ENCODE results near the gene TRIM2. TPM values are rescaled to one million over a fixed set of nuclear protein-coding genes. Genes with fewer than 3 reads are reported as not detected.

The TRIM2 gene
- total RNA-seq, 4 donors from 2014 or later, result 71.8 to 124 (median 95.3) TPM

DNA sequence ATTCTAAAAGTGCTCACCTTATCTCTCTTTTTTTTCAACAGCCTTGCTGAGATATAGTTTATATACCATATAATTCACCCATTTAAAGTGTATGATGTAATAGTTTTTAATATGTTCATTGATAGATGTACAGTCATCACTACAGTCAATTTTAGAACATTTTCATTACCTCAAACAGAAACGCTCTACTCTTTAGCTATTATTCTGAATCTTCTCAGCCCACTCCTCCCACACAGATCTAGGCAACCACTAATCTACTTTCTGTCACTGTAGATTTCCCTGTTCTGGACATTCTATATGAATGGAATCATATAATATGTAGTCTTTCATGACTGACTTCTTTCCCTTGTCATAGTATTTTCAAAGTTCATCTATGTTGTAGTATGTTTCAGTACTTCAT lies 162.8 kb downstream of the TRIM2 start:
- intact Hi-C loops (cut with DNase I; ENCODE audit: low total_unique reads), result no loop called here
- no peaks in the 10 kb centered on the region for H3K9me3 ChIP-seq
- 70 to 89% methylated on average over 1 of the region's 1 CpG for WGBS, 2 donors (ENCODE audit: low coverage in 1 of 2)
- in situ Hi-C loops (cut with MboI; ENCODE audit: low pct_ligation_motif_present in 1 of 4, low pct_unique_long_range_greater_than_20kb in 1 of 4, low sequenced_read_pairs in 3 of 4), result no loop called here
- DNase-seq, result no peak
- H3K4me1 ChIP-seq, result no peaks in the 10 kb centered on the region
- TF ChIP-seq POLR2A (IDR thresholded peaks at IDR 0.05) (no peak), EP300 (IDR thresholded peaks at IDR 0.05; ENCODE audit: low read depth) (no peak), POLR2AphosphoS5 (IDR thresholded peaks at IDR 0.05) (no peak)
- TF ChIP-seq, protein P1, sequence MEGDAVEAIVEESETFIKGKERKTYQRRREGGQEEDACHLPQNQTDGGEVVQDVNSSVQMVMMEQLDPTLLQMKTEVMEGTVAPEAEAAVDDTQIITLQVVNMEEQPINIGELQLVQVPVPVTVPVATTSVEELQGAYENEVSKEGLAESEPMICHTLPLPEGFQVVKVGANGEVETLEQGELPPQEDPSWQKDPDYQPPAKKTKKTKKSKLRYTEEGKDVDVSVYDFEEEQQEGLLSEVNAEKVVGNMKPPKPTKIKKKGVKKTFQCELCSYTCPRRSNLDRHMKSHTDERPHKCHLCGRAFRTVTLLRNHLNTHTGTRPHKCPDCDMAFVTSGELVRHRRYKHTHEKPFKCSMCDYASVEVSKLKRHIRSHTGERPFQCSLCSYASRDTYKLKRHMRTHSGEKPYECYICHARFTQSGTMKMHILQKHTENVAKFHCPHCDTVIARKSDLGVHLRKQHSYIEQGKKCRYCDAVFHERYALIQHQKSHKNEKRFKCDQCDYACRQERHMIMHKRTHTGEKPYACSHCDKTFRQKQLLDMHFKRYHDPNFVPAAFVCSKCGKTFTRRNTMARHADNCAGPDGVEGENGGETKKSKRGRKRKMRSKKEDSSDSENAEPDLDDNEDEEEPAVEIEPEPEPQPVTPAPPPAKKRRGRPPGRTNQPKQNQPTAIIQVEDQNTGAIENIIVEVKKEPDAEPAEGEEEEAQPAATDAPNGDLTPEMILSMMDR (IDR thresholded peaks at IDR 0.05), result no peak
- H3K27me3 ChIP-seq, result no peaks in the 10 kb centered on the region
- H3K27ac ChIP-seq, result no peak overlapping the region
- H3K4me3 ChIP-seq, result no peak overlapping the region
- no peaks in the 10 kb centered on the region for H3K36me3 ChIP-seq

DNA sequence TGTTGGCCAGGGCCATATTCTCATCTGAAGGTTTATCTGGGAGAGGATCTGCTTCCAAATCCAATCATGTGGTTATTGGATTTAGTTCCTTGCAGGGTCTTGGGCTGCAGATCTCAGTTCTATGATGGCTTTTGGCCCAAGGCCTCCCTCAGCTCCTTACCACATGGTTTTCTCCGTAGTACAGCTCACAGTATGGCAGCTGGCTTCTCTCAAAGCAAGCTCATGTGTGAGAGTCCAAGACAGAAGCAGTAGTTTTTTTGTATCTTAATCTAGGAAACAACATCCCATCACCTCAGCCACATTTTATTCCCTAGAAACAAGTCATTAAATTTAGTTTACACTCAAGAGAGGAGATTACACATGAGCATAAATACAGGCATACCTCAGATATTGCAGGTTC lies 164.8 kb downstream of the TRIM2 start:
- no peak overlapping the region for H3K27ac ChIP-seq
- DNase-seq, result no peak
- 81% methylated on average over 1 of the region's 1 CpG; no CpG with 5 or more reads in 1 of the 2 donors for WGBS, 2 donors (ENCODE audit: low coverage in 1 of 2)
- H3K36me3 ChIP-seq, result no peaks in the 10 kb centered on the region
- intact Hi-C loops (cut with DNase I; ENCODE audit: low total_unique reads), result no loop called here
- TF ChIP-seq, protein P1 (IDR thresholded peaks at IDR 0.05), result no peak
- no peak for TF ChIP-seq POLR2AphosphoS5 (IDR thresholded peaks at IDR 0.05)
- TF ChIP-seq EP300 (IDR thresholded peaks at IDR 0.05; ENCODE audit: low read depth), result no peak
- TF ChIP-seq POLR2A (IDR thresholded peaks at IDR 0.05), result no peak
- in situ Hi-C loops (cut with MboI; ENCODE audit: low pct_ligation_motif_present in 1 of 4, low pct_unique_long_range_greater_than_20kb in 1 of 4, low sequenced_read_pairs in 3 of 4), result no loop called here
- H3K9me3 ChIP-seq, result peaks cover 0 to 3% of the 10 kb centered on the region in 2 donors
- H3K4me1 ChIP-seq, result no peaks in the 10 kb centered on the region
- no peak overlapping the region for H3K4me3 ChIP-seq
- no peaks in the 10 kb centered on the region for H3K27me3 ChIP-seq

DNA sequence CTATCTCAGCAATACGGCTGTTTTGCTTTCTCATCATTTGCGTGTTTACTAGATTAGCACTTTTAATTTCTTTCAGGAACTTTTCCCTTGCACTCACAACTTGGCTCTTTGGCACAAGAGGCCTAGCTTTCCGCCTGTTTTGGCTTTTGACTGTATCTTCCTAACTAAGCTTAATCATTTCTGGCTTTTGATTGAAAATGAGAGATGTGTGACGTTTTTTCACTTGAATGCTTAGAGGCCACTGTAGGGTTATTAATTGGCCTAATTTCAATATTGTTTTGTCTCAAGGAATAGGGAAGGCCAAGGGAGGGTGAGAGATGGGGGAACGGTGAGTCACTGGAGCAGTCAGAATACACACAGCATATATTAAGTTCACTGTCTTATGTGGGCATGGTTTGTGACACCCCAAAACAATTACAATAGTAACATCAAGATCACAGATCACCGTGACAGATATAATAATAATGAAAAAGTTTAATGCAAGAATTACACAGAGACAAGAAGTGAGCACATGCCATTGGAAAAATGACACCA lies 167.5 kb downstream of the TRIM2 start:
- Histone ChIP-seq H3K36me3 (no peaks in the 10 kb centered on the region), H3K4me3 (no peak overlapping the region), H3K27ac (no peak overlapping the region), H3K27me3 (no peaks in the 10 kb centered on the region), H3K9me3 (peaks cover 0 to 3% of the 10 kb centered on the region in 2 donors), H3K4me1 (no peaks in the 10 kb centered on the region)
- in situ Hi-C loops (cut with MboI; ENCODE audit: low pct_ligation_motif_present in 1 of 4, low pct_unique_long_range_greater_than_20kb in 1 of 4, low sequenced_read_pairs in 3 of 4), result no loop called here
- no peak for DNase-seq
- TF ChIP-seq POLR2AphosphoS5 (IDR thresholded peaks at IDR 0.05) (no peak), EP300 (IDR thresholded peaks at IDR 0.05; ENCODE audit: low read depth) (no peak), POLR2A (IDR thresholded peaks at IDR 0.05) (no peak)
- TF ChIP-seq, protein P1 (IDR thresholded peaks at IDR 0.05), result no peak
- 86 to 87% methylated on average over 6 of the region's 6 CpGs for WGBS, 2 donors (ENCODE audit: low coverage in 1 of 2)
- intact Hi-C loops (cut with DNase I; ENCODE audit: low total_unique reads), result no loop called here

DNA sequence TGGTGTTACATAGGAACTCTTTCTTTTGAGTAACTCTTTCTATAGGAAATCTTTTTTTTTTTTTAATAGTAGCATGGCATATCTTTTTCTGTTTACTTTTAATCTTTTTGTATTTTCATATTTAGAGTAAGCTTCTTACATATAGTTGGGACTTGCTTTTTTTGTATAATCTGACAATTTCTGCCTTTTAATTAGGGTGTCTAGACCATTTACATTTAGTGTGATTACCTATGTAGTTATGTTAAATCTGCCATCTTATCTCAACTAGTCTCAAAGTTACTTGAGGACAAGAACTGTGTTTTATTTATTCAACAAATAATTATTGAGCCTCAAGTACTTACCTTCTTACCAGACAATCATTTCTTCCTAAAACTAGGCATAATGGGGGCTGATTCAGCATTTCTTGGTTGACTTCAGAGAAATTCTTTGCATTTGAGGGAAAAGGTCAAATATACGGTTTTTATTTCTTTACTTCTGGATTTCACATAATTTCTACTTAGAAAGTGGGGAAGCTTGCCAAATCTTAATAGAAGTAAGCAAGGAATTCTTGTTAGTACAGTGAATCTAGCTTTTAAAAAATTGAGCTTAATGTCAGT lies 168.8 kb downstream of the TRIM2 start:
- Histone ChIP-seq H3K27ac (no peak overlapping the region), H3K27me3 (no peaks in the 10 kb centered on the region), H3K4me3 (no peak overlapping the region), H3K36me3 (no peaks in the 10 kb centered on the region), H3K4me1 (no peaks in the 10 kb centered on the region), H3K9me3 (peaks cover 0 to 3% of the 10 kb centered on the region in 2 donors)
- in situ Hi-C loops (cut with MboI; ENCODE audit: low pct_ligation_motif_present in 1 of 4, low pct_unique_long_range_greater_than_20kb in 1 of 4, low sequenced_read_pairs in 3 of 4), result no loop called here
- no peak for DNase-seq
- intact Hi-C loops (cut with DNase I; ENCODE audit: low total_unique reads), result no loop called here
- 91 to 100% methylated on average over 1 of the region's 1 CpG for WGBS, 2 donors (ENCODE audit: low coverage in 1 of 2)
- TF ChIP-seq POLR2AphosphoS5 (IDR thresholded peaks at IDR 0.05) (no peak), POLR2A (IDR thresholded peaks at IDR 0.05) (no peak), EP300 (IDR thresholded peaks at IDR 0.05; ENCODE audit: low read depth) (no peak)
- TF ChIP-seq, protein P1 (IDR thresholded peaks at IDR 0.05), result no peak

Measured in transverse colon (tissue), 4 donors.